ENCODE measurements around the gene TM4SF18.
"Not testable (repeated sequence)": the region's sequence is repeated elsewhere in the genome, so short reads cannot be mapped to it uniquely, and the experiment has no call there.

Gene TM4SF18

GRCh38 chr3:149368674-149369497 lies 35.5 kb upstream of the TM4SF18 start:
- no peak for DNase-seq (ENCODE audit: extremely low read depth in 1 of 2, low read depth in 1 of 2)

- no peak for DNase-seq (ENCODE audit: extremely low read depth in 1 of 2, low read depth in 1 of 2)
These were observed 34.8 kb upstream of the TM4SF18 start for GRCh38 chr3:149368201-149368673.

GRCh38 chr3:149366941-149367840 lies 33.8 kb upstream of the TM4SF18 start:
- DNase-seq (ENCODE audit: extremely low read depth in 1 of 2, low read depth in 1 of 2), result no peak

GRCh38 chr3:149366031-149366430 lies 32.6 kb upstream of the TM4SF18 start:
- DNase-seq (ENCODE audit: extremely low read depth in 1 of 2, low read depth in 1 of 2), result no peak

GRCh38 chr3:149364624-149365023 lies 31.2 kb upstream of the TM4SF18 start:
- DNase-seq (ENCODE audit: extremely low read depth in 1 of 2, low read depth in 1 of 2), result no peak

GRCh38 chr3:149363053-149363452 lies 29.6 kb upstream of the TM4SF18 start:
- DNase-seq (ENCODE audit: extremely low read depth in 1 of 2, low read depth in 1 of 2), result no peak

GRCh38 chr3:149362366-149362765 lies 28.9 kb upstream of the TM4SF18 start:
- no peak for DNase-seq (ENCODE audit: extremely low read depth in 1 of 2, low read depth in 1 of 2)

GRCh38 chr3:149356630-149357029 lies 23.2 kb upstream of the TM4SF18 start:
- no peak for DNase-seq (ENCODE audit: extremely low read depth in 1 of 2, low read depth in 1 of 2)

GRCh38 chr3:149356044-149356592 lies 22.7 kb upstream of the TM4SF18 start:
- DNase-seq (ENCODE audit: extremely low read depth in 1 of 2, low read depth in 1 of 2), result no peak

- DNase-seq (ENCODE audit: extremely low read depth in 1 of 2, low read depth in 1 of 2), result no peak
These were observed 20.2 kb upstream of the TM4SF18 start for GRCh38 chr3:149353581-149354184.

- no peak for DNase-seq (ENCODE audit: extremely low read depth in 1 of 2, low read depth in 1 of 2)
These were observed 19.1 kb upstream of the TM4SF18 start for GRCh38 chr3:149352556-149352955.

GRCh38 chr3:149343951-149344350 lies 10.5 kb upstream of the TM4SF18 start:
- no peak for DNase-seq (ENCODE audit: extremely low read depth in 1 of 2, low read depth in 1 of 2)

GRCh38 chr3:149342413-149343380 lies 9.3 kb upstream of the TM4SF18 start:
- DNase-seq (ENCODE audit: extremely low read depth in 1 of 2, low read depth in 1 of 2), result no peak

GRCh38 chr3:149340310-149340933 lies 7.0 kb upstream of the TM4SF18 start:
- no peak for DNase-seq (ENCODE audit: extremely low read depth in 1 of 2, low read depth in 1 of 2)

GRCh38 chr3:149339931-149340309 lies 6.5 kb upstream of the TM4SF18 start:
- DNase-seq (ENCODE audit: extremely low read depth in 1 of 2, low read depth in 1 of 2), result no peak

- DNase-seq (ENCODE audit: extremely low read depth in 1 of 2, low read depth in 1 of 2), result not testable (repeated sequence)
These were observed 4.0 kb upstream of the TM4SF18 start for GRCh38 chr3:149337486-149337885.

GRCh38 chr3:149336925-149337324 lies 3.5 kb upstream of the TM4SF18 start:
- DNase-seq (ENCODE audit: extremely low read depth in 1 of 2, low read depth in 1 of 2), result no peak

GRCh38 chr3:149332771-149333170 lies 665 bp downstream of the TM4SF18 start:
- DNase-seq (ENCODE audit: extremely low read depth in 1 of 2, low read depth in 1 of 2), result no peak

GRCh38 chr3:149332227-149332765 lies 1.1 kb downstream of the TM4SF18 start:
- DNase-seq (ENCODE audit: extremely low read depth in 1 of 2, low read depth in 1 of 2), result no peak

Data from activated CD8-positive, alpha-beta memory T cell treated with anti-CD3 and anti-CD28 coated beads for 1 hour (primary cell).